Choroid plexus epithelial cell (primary cell): ENCODE data around the gene RMC1.
A peak's percentile ranks its signal among the peaks of the same experiment; 100 is the strongest.
"Not testable (repeated sequence)": the region's sequence is repeated elsewhere in the genome, so short reads cannot be mapped to it uniquely, and the experiment has no call there.

Experiments used
- DNase-seq: peaks from one replicate; pipeline ENCODE4 v3.0.0-alpha.2; 2010; ENCODE audit warnings: low read depth
- H3K4me3 ChIP-seq: 2 replicates; pipeline ENCODE4 v1.5.1; 2011; ENCODE audit warnings: low read depth, mild to moderate bottlenecking, control low read depth, low read length, moderate library complexity
- CTCF ChIP-seq: conservative IDR thresholded peaks from 2 replicates; pipeline ENCODE4 v1.5.1; 2011; ENCODE audit warnings: low read depth, mild to moderate bottlenecking, control low read depth, inconsistent platforms, low read length, moderate library complexity

RMC1 gene

GRCh38 chr18:23556145-23556780 lies 53.0 kb downstream of the RMC1 start:
- no peak for DNase-seq
- H3K4me3 ChIP-seq = no peak overlapping the region
- TF ChIP-seq CTCF = no peak

- DNase-seq, H3K4me3 ChIP-seq: not testable (repeated sequence)
Measured at GRCh38 chr18:23557511-23557910, 54.2 kb downstream of the RMC1 start.

- no peak for TF ChIP-seq CTCF
- DNase-seq = no peak
- no peak overlapping the region for H3K4me3 ChIP-seq
Measured at GRCh38 chr18:23560186-23560585, 56.9 kb downstream of the RMC1 start.

- peak; percentile 82 for DNase-seq
- no peak for TF ChIP-seq CTCF
- no peak overlapping the region for H3K4me3 ChIP-seq
Measured at GRCh38 chr18:23563377-23564043, 60.2 kb downstream of the RMC1 start.

- TF ChIP-seq CTCF = no peak
- DNase-seq = no peak
- no peak overlapping the region for H3K4me3 ChIP-seq
Measured at GRCh38 chr18:23565916-23566547, 62.7 kb downstream of the RMC1 start.

GRCh38 chr18:23567671-23568070 lies 64.4 kb downstream of the RMC1 start:
- no peak for TF ChIP-seq CTCF
- DNase-seq = no peak
- no peak overlapping the region for H3K4me3 ChIP-seq

- DNase-seq = no peak
- TF ChIP-seq CTCF = no peak
- H3K4me3 ChIP-seq = no peak overlapping the region
Measured at GRCh38 chr18:23568281-23569138, 65.2 kb downstream of the RMC1 start.
